GM21619 (cell line): ENCODE measurements around the gene CEACAM7.
"Not testable (repeated sequence)": the region's sequence is repeated elsewhere in the genome, so short reads cannot be mapped to it uniquely, and the experiment has no call there.

Experiments
- ATAC-seq: cut with Tn5 transposase; IDR thresholded peaks from one replicate; pipeline ENCODE4 v1.9.1; 2021; ENCODE audit not compliant: unreplicated experiment

Gene CEACAM7

DNA sequence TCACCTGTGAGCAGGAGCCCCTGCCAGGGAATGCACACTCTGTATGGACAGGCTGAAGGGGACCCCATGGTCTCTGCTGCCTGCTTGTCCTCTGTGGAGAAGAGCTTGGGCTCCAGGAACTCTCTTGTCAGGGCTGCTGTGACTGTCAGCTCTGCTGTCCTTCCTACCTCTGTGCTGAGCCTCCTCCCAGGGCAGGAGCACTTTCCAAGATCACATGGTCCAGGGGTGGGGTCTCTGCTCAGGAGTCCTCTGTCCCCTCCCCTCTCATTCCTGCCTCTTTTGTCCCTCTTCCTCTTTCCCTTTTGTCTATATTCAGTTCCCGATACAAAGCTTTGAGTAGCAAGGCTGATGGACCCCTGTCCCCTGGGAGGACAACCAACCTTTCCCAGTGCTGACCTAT lies at the start of gene CEACAM7:
TSS of gene CEACAM7 (minus strand) at position 173 of the 400 bp plus-strand sequence. CDS start at position 68, 105 bp downstream.
- ATAC-seq, result no peak

DNA sequence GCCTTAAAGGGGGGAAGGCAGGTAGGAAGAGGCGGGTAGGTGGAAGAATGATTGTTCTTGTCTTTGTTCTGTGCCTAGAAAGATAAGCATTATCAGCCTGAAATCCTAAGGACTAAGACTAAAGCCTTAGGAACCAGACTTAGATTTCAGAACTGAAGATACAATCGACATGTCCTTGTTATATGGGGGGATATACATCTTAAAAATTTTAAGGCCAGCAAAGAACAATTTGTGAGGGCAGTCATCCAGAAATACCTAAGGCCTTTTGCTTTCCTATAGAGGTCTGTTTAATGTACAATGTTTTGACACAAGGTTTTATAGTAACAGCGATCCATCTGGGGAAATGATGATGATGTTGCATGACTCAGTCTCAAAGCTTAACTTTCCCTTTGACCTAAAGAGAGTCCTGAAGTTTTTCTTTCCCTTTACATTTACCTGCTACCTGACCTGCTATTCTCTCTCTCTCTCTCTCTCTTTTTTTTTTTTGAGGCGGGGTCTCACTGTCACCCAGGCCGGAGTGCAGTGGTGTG lies 47.1 kb upstream of the CEACAM7 start:
- ATAC-seq, result no peak

- no peak for ATAC-seq
These were observed 46.5 kb upstream of the CEACAM7 start for GRCh38 chr19:41734585-41734984.

GRCh38 chr19:41734156-41734555 lies 46.1 kb upstream of the CEACAM7 start:
- no peak for ATAC-seq

DNA sequence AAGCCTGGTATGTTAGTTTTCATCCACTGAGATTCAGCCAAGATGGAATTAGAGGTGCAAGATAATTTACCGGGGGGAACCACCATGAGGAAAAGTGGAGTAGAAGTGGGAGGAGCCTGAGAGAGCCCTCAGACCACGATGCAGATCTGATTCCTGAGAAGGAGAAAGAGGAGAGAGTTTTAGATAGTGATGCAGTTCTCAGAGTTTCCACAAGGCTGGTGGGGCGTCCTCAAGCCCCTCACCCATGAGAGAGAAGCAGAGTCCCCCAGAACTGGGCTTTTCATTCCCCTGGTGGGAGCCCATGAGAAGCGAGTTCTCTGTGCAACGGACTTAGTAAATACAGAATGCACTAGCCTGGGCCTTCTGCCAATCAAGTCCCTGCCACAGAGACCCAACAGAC lies 38.4 kb upstream of the CEACAM7 start:
- ATAC-seq, result no peak

DNA sequence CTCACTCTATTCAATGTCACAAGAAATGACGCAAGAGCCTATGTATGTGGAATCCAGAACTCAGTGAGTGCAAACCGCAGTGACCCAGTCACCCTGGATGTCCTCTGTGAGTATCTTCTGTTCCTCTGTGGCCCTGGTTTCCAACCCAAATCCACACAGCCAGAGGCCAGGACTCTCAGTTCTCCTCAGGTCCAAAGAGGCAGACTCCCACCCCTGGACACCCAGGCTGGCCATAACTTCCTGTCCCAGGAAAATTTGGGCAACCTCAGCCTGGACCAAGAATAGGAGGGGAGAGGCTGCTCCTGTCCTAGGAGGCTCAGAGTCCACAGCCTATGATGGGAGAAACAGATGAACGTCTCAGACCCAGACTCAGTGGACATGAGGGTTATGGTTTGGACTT lies 32.0 kb upstream of the CEACAM7 start:
- no peak for ATAC-seq

GRCh38 chr19:41718761-41719160 lies 30.7 kb upstream of the CEACAM7 start:
- no peak for ATAC-seq

DNA sequence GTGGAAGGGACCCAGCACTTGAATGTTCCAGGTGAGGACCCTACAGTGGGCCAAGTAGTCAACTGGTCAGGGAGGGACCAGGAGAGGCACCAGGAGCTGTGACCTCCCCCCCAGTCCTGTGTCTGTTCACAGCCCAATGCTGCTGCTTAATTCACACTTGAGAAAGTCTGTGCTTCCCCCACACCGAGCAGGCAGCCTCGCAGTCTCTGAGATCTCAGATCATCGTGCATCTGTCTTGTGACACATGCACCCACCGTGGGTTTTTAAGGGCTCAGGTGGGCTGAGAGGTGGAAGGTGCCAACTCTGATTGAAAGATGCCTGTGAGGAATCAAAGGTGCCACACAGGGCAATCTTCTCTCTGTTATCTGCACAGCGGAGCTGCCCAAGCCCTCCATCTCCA lies 26.5 kb upstream of the CEACAM7 start:
- ATAC-seq, result no peak

- ATAC-seq, result no peak
These were observed 23.5 kb upstream of the CEACAM7 start for GRCh38 chr19:41711376-41712261.

DNA sequence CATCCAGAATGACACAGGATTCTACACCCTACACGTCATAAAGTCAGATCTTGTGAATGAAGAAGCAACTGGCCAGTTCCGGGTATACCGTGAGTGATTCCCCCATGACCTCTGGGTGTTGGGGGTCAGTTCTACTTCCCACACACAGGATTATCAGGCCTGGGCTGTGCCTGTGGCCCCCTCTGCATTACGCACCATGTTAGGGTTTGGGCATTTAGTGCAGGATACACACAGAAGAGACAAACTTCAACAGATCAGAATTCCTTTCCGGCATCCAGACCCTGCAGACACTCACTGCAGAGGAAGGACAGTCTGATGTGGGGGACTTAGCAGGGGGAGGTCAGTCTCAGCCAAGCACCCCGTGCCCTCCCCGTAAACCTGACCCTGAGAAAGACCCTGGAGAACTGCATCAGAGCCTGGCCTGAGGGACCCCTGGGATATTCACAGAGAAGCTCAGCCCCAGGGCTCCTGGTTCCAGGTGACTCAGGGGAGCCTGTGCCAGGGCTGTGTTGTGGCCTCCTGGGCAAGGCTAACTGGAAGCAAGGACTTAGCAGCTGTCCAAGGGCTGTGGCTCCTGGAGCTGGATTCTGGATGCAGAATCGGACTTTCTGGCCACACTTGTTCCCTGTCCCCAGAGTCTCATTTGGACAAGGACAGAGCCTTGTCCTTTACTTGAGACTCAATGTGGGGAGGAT lies 22.0 kb upstream of the CEACAM7 start:
- no peak for ATAC-seq

GRCh38 chr19:41709516-41709915 lies 21.4 kb upstream of the CEACAM7 start:
- not testable (repeated sequence) for ATAC-seq

- no peak for ATAC-seq
These were observed 20.4 kb upstream of the CEACAM7 start, which contains the start of gene CEACAM5 for GRCh38 chr19:41708481-41708880. Gene CEACAM5, plus strand, starts transcription at chr19:41708626. Its CDS starts 106 bp downstream, at chr19:41708732.

GRCh38 chr19:41707871-41708371 lies 19.9 kb upstream of the CEACAM7 start:
- no peak for ATAC-seq

GRCh38 chr19:41707502-41707812 lies 19.4 kb upstream of the CEACAM7 start:
- no peak for ATAC-seq

DNA sequence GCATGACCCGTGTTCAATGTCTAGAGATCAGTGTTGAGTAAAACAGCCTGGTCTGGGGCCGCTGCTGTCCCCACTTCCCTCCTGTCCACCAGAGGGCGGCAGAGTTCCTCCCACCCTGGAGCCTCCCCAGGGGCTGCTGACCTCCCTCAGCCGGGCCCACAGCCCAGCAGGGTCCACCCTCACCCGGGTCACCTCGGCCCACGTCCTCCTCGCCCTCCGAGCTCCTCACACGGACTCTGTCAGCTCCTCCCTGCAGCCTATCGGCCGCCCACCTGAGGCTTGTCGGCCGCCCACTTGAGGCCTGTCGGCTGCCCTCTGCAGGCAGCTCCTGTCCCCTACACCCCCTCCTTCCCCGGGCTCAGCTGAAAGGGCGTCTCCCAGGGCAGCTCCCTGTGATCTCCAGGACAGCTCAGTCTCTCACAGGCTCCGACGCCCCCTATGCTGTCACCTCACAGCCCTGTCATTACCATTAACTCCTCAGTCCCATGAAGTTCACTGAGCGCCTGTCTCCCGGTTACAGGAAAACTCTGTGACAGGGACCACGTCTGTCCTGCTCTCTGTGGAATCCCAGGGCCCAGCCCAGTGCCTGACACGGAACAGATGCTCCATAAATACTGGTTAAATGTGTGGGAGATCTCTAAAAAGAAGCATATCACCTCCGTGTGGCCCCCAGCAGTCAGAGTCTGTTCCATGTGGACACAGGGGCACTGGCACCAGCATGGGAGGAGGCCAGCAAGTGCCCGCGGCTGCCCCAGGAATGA lies 18.9 kb upstream of the CEACAM7 start:
- no peak for ATAC-seq

DNA sequence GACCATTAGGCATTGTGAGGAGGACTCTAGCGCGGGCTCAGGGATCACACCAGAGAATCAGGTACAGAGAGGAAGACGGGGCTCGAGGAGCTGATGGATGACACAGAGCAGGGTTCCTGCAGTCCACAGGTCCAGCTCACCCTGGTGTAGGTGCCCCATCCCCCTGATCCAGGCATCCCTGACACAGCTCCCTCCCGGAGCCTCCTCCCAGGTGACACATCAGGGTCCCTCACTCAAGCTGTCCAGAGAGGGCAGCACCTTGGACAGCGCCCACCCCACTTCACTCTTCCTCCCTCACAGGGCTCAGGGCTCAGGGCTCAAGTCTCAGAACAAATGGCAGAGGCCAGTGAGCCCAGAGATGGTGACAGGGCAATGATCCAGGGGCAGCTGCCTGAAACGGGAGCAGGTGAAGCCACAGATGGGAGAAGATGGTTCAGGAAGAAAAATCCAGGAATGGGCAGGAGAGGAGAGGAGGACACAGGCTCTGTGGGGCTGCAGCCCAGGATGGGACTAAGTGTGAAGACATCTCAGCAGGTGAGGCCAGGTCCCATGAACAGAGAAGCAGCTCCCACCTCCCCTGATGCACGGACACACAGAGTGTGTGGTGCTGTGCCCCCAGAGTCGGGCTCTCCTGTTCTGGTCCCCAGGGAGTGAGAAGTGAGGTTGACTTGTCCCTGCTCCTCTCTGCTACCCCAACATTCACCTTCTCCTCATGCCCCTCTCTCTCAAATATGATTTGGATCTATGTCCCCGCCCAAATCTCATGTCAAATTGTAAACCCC lies 17.5 kb upstream of the CEACAM7 start:
- no peak for ATAC-seq

- ATAC-seq, result no peak
These were observed 15.7 kb upstream of the CEACAM7 start for GRCh38 chr19:41703602-41704293.

DNA sequence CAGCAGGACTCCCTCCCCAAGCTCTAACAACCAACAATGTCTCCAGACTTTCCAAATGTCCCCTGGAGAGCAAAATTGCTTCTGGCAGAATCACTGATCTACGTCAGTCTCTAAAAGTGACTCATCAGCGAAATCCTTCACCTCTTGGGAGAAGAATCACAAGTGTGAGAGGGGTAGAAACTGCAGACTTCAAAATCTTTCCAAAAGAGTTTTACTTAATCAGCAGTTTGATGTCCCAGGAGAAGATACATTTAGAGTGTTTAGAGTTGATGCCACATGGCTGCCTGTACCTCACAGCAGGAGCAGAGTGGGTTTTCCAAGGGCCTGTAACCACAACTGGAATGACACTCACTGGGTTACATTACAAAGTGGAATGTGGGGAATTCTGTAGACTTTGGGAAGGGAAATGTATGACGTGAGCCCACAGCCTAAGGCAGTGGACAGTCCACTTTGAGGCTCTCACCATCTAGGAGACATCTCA lies 14.1 kb upstream of the CEACAM7 start:
- ATAC-seq, result no peak

DNA sequence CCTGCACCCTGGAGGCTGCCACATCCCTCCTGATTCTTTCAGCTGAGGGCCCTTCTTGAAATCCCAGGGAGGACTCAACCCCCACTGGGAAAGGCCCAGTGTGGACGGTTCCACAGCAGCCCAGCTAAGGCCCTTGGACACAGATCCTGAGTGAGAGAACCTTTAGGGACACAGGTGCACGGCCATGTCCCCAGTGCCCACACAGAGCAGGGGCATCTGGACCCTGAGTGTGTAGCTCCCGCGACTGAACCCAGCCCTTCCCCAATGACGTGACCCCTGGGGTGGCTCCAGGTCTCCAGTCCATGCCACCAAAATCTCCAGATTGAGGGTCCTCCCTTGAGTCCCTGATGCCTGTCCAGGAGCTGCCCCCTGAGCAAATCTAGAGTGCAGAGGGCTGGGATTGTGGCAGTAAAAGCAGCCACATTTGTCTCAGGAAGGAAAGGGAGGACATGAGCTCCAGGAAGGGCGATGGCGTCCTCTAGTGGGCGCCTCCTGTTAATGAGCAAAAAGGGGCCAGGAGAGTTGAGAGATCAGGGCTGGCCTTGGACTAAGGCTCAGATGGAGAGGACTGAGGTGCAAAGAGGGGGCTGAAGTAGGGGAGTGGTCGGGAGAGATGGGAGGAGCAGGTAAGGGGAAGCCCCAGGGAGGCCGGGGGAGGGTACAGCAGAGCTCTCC lies 13.5 kb upstream of the CEACAM7 start:
- no peak for ATAC-seq
